Measurements from ENCODE around the gene ADAMTS7. TPM values are rescaled to one million over a fixed set of nuclear protein-coding genes. Genes with fewer than 3 reads are reported as not detected.
"Not testable (repeated sequence)": the region's sequence is repeated elsewhere in the genome, so short reads cannot be mapped to it uniquely, and the experiment has no call there.

ADAMTS7 gene
- total and polyA plus RNA-seq, 2 donors (not counting 1 experiment from before 2014, with no cell fraction given), result 0.10 to 16.6 TPM

DNA sequence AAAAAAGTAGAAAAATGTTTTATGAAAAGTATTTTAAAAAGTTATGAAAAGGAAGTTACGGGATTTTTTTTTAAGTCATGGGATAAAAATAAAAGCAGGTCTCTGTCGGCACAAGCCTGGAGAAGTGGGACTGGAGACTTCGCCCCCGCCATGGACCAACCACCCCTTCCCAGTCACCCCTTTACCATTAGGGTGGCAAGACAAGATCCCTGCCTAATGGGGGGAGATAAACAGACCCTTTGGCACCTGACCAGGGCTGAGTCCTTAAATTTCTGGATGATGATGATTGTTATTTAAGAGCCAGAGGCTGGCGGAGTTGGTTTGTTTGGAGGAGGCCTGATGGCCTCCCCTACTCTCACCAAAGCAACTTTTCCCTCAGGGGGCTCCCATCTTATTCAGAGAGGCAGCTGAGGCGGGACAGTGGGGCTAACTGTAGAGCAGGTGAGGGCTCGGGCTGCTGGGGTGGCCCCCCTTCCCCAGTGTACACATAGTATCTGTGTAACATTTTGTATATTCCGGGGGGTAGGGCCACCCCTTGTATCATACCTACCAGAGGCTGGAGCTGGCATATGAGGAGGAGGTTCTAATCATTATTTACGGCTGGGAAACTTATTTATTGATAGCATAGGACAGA, 74.0 kb downstream of the ADAMTS7 start:
- Histone ChIP-seq H3K4me2 (replicated peaks; ENCODE audit: low read depth, low read length, poor library complexity, severe bottlenecking) (no peak overlapping the region), H3K9ac (ENCODE audit: low read length) (no peak overlapping the region), H3K4me1 (ENCODE audit: control insufficient read depth in 2 of 2, insufficient read depth in 2 of 2, low read length in 2 of 2) (no peaks in the 10 kb centered on the region), H2AFZ (ENCODE audit: insufficient read depth, low read depth, low read length, poor library complexity, severe bottlenecking) (no peak overlapping the region), H3K79me2 (ENCODE audit: control insufficient read depth, insufficient read depth, low read length) (no peaks in the 10 kb centered on the region), H4K20me1 (ENCODE audit: control insufficient read depth, insufficient read depth, low read length, poor library complexity, severe bottlenecking) (no peaks in the 10 kb centered on the region), H3K27me3 (replicated peaks in 1 of 4; ENCODE audit: control extremely low read depth in 1 of 4, control insufficient read depth in 3 of 4, insufficient read depth in 4 of 4, low read length in 3 of 4) (peaks cover 0 to 5% (median 0%) of the 10 kb centered on the region in 4 experiments), H3K9me3 (ENCODE audit: control extremely low read depth in 1 of 3, control insufficient read depth in 2 of 3, insufficient read depth in 1 of 3, low read length in 2 of 3) (no peaks in the 10 kb centered on the region), H3K27ac (ENCODE audit: low read length in 2 of 2) (no peak overlapping the region), H3K4me3 (ENCODE audit: control extremely low read depth in 1 of 5, extremely low read depth in 1 of 5, insufficient read depth in 1 of 5, low read depth in 2 of 5, low read length in 4 of 5) (no peak overlapping the region), H3K36me3 (replicated peaks in 1 of 2; ENCODE audit: control extremely low read depth in 1 of 2, control insufficient read depth in 1 of 2, extremely low read depth in 1 of 2, insufficient read depth in 2 of 2, low read length in 1 of 2) (no peaks in the 10 kb centered on the region)
- CTCF ChIA-PET, result interaction anchor here (0.7 kb wide), 1 partner anchor 827 kb away, joined by 5 read pairs; no protein-coding TSS in a partner anchor
- intact Hi-C loops (cut with micrococcal nuclease), result no loop called here
- H3K4me3 Mint-ChIP-seq, result no peak overlapping the region
- TF ChIP-seq CTCF (IDR thresholded peaks at IDR 0.05) (no peak), EZH2 (IDR thresholded peaks at IDR 0.05; ENCODE audit: borderline replicate concordance, insufficient read depth, low read depth, low read length, poor library complexity, severe bottlenecking) (no peak)
- DNase-seq (no peak), ATAC-seq (ENCODE audit: low read depth) (no peak)
- POLR2A ChIA-PET, result no interaction called here
- H3K27ac Mint-ChIP-seq, result no peak overlapping the region
- WGBS (ENCODE audit: insufficient coverage), result no CpG with 5 or more reads among the region's 9 CpGs
- peaks cover 24% of the 10 kb centered on the region for H3K27me3 Mint-ChIP-seq
- H3K4me1 Mint-ChIP-seq, result peaks cover 10% of the 10 kb centered on the region
- H3K9me3 Mint-ChIP-seq (ENCODE audit: insufficient read depth), result no peaks in the 10 kb centered on the region

GRCh38 chr15:78736286-78736685, 75.0 kb downstream of the ADAMTS7 start:
- H4K20me1 ChIP-seq (ENCODE audit: control insufficient read depth, insufficient read depth, low read length, poor library complexity, severe bottlenecking); H3K4me3 Mint-ChIP-seq; H3K4me3 ChIP-seq (ENCODE audit: control extremely low read depth in 1 of 5, extremely low read depth in 1 of 5, insufficient read depth in 1 of 5, low read depth in 2 of 5, low read length in 4 of 5); H3K9me3 Mint-ChIP-seq (ENCODE audit: insufficient read depth); H3K36me3 ChIP-seq (replicated peaks in 1 of 2; ENCODE audit: control extremely low read depth in 1 of 2, control insufficient read depth in 1 of 2, extremely low read depth in 1 of 2, insufficient read depth in 2 of 2, low read length in 1 of 2); H3K4me1 Mint-ChIP-seq; POLR2A ChIA-PET; H3K9me3 ChIP-seq (ENCODE audit: control extremely low read depth in 1 of 3, control insufficient read depth in 2 of 3, insufficient read depth in 1 of 3, low read length in 2 of 3); H3K27ac ChIP-seq (ENCODE audit: low read length in 2 of 2); H3K4me2 ChIP-seq (replicated peaks; ENCODE audit: low read depth, low read length, poor library complexity, severe bottlenecking); intact Hi-C loops (cut with micrococcal nuclease); H3K4me1 ChIP-seq (ENCODE audit: control insufficient read depth in 2 of 2, insufficient read depth in 2 of 2, low read length in 2 of 2); H3K27me3 ChIP-seq (replicated peaks in 1 of 4; ENCODE audit: control extremely low read depth in 1 of 4, control insufficient read depth in 3 of 4, insufficient read depth in 4 of 4, low read length in 3 of 4); H3K9ac ChIP-seq (ENCODE audit: low read length); H3K27ac Mint-ChIP-seq; H3K79me2 ChIP-seq (ENCODE audit: control insufficient read depth, insufficient read depth, low read length); DNase-seq; ATAC-seq (ENCODE audit: low read depth); H2AFZ ChIP-seq (ENCODE audit: insufficient read depth, low read depth, low read length, poor library complexity, severe bottlenecking): not testable (repeated sequence)
- CTCF ChIA-PET, result interaction anchor here (1.2 kb wide), 2 partner anchors 15 to 78 kb away, joined by 3 to 4 read pairs; no protein-coding TSS in a partner anchor
- H3K27me3 Mint-ChIP-seq, result peaks cover 31% of the 10 kb centered on the region
- WGBS (ENCODE audit: insufficient coverage), result no CpG with 5 or more reads among the region's 4 CpGs

All from B cell (primary cell).